AG04450 (cell line): ENCODE measurements around the gene LOXL4. TPM values are rescaled to one million over a fixed set of nuclear protein-coding genes. Genes with fewer than 3 reads are reported as not detected.

Source experiments
- CTCF ChIA-PET: fragments of 300-600, 350-600 bp; formaldehyde crosslinking; extraction: SDS; loops from one replicate; lab custom pipeline; 2022; ENCODE audit warnings: antibody characterized with exemption, inconsistent platforms; lab: Charles Lee
- POLR2A ChIA-PET: fragments of 350-600 bp; formaldehyde crosslinking; extraction: SDS; loops from one replicate; lab custom pipeline; 2021; ENCODE audit warnings: antibody characterized with exemption, inconsistent platforms; lab: Yijun Ruan, JAX
- DNase-seq: peaks from one replicate; pipeline ENCODE4 v3.0.0-alpha.2; 2011; ENCODE audit warnings: low read depth, low spot score
- H3K27ac ChIP-seq: one replicate; pipeline ENCODE4 v1.5.1; 2012; ENCODE audit warnings: low read depth, low read length, control low read depth
- H3K27me3 ChIP-seq: one replicate; pipeline ENCODE4 v1.6.0; 2012; ENCODE audit warnings: low read length; ENCODE audit not compliant: control insufficient read depth, insufficient read depth
- H3K4me3 ChIP-seq: 2 replicates; pipeline ENCODE4 v1.5.1; 2011; ENCODE audit warnings: mild to moderate bottlenecking, low read depth, low read length, control low read depth
- H3K9me3 ChIP-seq: 2 replicates; pipeline ENCODE4 v1.5.1; 2012; ENCODE audit warnings: low read length; ENCODE audit not compliant: control insufficient read depth, insufficient read depth
- polyA plus RNA-seq: library from polyadenylated mRNA; depleted of rRNA; stranded (reverse); fragments of >200 nt; gene quantifications from 2 replicates; pipeline ENCODE4 v1.2.3, GENCODE V29; 2011; rRNA removed
- TF ChIP-seq, protein P1 (sequence below): IDR thresholded peaks from 2 replicates; pipeline ENCODE4 v1.5.1; 2011; ENCODE audit warnings: low read depth, low read length, control low read depth, inconsistent platforms

Gene LOXL4
- polyA plus RNA-seq, 1 experiment: 41.0 TPM

GRCh38 chr10:98202378-98202777 is 65.6 kb downstream of the LOXL4 start:
- H3K9me3 ChIP-seq: no peaks in the 10 kb centered on the region
- no peak overlapping the region for H3K27ac ChIP-seq
- no peak overlapping the region for H3K4me3 ChIP-seq
- H3K27me3 ChIP-seq: no peaks in the 10 kb centered on the region
- CTCF ChIA-PET: interaction anchor here (0.9 kb wide), 1 partner anchor 107 kb away, joined by 3 read pairs; no protein-coding TSS in a partner anchor
- DNase-seq: no peak
- POLR2A ChIA-PET: no interaction called here
- TF ChIP-seq, protein P1, sequence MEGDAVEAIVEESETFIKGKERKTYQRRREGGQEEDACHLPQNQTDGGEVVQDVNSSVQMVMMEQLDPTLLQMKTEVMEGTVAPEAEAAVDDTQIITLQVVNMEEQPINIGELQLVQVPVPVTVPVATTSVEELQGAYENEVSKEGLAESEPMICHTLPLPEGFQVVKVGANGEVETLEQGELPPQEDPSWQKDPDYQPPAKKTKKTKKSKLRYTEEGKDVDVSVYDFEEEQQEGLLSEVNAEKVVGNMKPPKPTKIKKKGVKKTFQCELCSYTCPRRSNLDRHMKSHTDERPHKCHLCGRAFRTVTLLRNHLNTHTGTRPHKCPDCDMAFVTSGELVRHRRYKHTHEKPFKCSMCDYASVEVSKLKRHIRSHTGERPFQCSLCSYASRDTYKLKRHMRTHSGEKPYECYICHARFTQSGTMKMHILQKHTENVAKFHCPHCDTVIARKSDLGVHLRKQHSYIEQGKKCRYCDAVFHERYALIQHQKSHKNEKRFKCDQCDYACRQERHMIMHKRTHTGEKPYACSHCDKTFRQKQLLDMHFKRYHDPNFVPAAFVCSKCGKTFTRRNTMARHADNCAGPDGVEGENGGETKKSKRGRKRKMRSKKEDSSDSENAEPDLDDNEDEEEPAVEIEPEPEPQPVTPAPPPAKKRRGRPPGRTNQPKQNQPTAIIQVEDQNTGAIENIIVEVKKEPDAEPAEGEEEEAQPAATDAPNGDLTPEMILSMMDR: no peak

- TF ChIP-seq, protein P1: no peak
- no peak overlapping the region for H3K4me3 ChIP-seq
- POLR2A ChIA-PET: no interaction called here
- H3K27ac ChIP-seq: no peak overlapping the region
- CTCF ChIA-PET: interaction anchor here (0.7 to 0.9 kb wide), 4 partner anchors 31 to 410 kb away, joined by 3 to 4 read pairs (median 4); no protein-coding TSS in a partner anchor
- DNase-seq: no peak
- H3K27me3 ChIP-seq: no peaks in the 10 kb centered on the region
- no peaks in the 10 kb centered on the region for H3K9me3 ChIP-seq
Observed at GRCh38 chr10:98201760-98202159, 66.2 kb downstream of the LOXL4 start.

Other genes with a start within 250 kb of the LOXL4 start
- not detected in 2 replicates for gene CRTAC1, start 237.6 kb downstream of the LOXL4 start, polyA plus RNA-seq
- 13.0 and 14.4 TPM in 2 replicates for gene R3HCC1L, start 133.5 kb downstream of the LOXL4 start, polyA plus RNA-seq
- gene PYROXD2, start 147.0 kb upstream of the LOXL4 start, polyA plus RNA-seq: 20.3 and 25.6 TPM in 2 replicates
- 56.7 and 66.2 TPM in 2 replicates for gene HPS1, start 178.7 kb upstream of the LOXL4 start, polyA plus RNA-seq